ENCODE results near the gene PPP1R9B. TPM values are rescaled to one million over a fixed set of nuclear protein-coding genes. Genes with fewer than 3 reads are reported as not detected.

The PPP1R9B gene
- total and polyA plus RNA-seq, 4 experiments from 2014 or later = 0.48 to 99.7 (median 49.9) TPM

GRCh38 chr17:50190603-50191358 lies 40.3 kb upstream of the PPP1R9B start:
- intact Hi-C loops (cut with micrococcal nuclease) = no loop called here
- no peak overlapping the region for H3K4me3 Mint-ChIP-seq
- no peaks in the 10 kb centered on the region for H3K36me3 Mint-ChIP-seq
- DNase-seq = no peak
- Histone ChIP-seq H3K27me3 (ENCODE audit: insufficient read depth, low read length) (no peaks in the 10 kb centered on the region), H3K27ac (ENCODE audit: low read depth, low read length) (no peak overlapping the region), H3K4me1 (ENCODE audit: insufficient read depth, low read length) (no peaks in the 10 kb centered on the region), H3K4me3 (ENCODE audit: low read length in 2 of 2) (no peak overlapping the region), H3K9me3 (ENCODE audit: control insufficient read depth in 1 of 2, low read length in 2 of 2) (no peaks in the 10 kb centered on the region), H3K36me3 (ENCODE audit: insufficient read depth, low read length) (no peaks in the 10 kb centered on the region)
- ChIA-PET CTCF (ENCODE audit: partially characterized antibody) (interaction anchor here (1.5 to 1.9 kb wide), 2 partner anchors 9 to 11 kb away, joined by 3 to 5 read pairs; partner anchors contain the start of gene COL1A1), POLR2A (ENCODE audit: partially characterized antibody) (interaction anchor here (0.6 kb wide), 1 partner anchor 522 kb away, joined by 4 read pairs; no protein-coding TSS in a partner anchor)
- no peak overlapping the region for H3K27ac Mint-ChIP-seq
- no peaks in the 10 kb centered on the region for H3K4me1 Mint-ChIP-seq
- peaks cover 0 to 2% (median 0%) of the 10 kb centered on the region in 8 donors for H3K9me3 Mint-ChIP-seq
- H3K27me3 Mint-ChIP-seq = no peaks in the 10 kb centered on the region

DNA sequence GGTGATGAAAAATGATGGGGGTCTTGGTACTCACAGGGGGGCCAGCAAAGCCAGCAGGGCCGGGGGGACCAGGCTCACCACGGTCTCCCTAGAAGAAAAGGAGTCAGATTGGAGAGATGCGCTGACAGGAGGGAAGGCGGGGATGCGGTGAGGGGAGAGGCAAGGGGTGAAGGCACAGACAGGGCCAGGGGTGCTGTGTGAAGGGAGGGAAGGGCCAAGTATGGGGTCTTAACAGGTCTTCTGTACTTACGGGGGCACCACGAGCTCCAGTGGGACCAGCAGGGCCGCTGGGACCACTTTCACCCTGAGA lies 39.8 kb upstream of the PPP1R9B start:
- DNase-seq = no peak
- Histone ChIP-seq H3K27ac (ENCODE audit: low read depth, low read length) (no peak overlapping the region), H3K27me3 (ENCODE audit: insufficient read depth, low read length) (no peaks in the 10 kb centered on the region), H3K4me3 (ENCODE audit: low read length in 2 of 2) (no peak overlapping the region), H3K9me3 (ENCODE audit: control insufficient read depth in 1 of 2, low read length in 2 of 2) (no peaks in the 10 kb centered on the region), H3K36me3 (ENCODE audit: insufficient read depth, low read length) (no peaks in the 10 kb centered on the region), H3K4me1 (ENCODE audit: insufficient read depth, low read length) (no peaks in the 10 kb centered on the region)
- CTCF ChIA-PET (ENCODE audit: partially characterized antibody) = interaction anchor here (1.5 kb wide), 1 partner anchor 10 kb away, joined by 3 read pairs; no protein-coding TSS in a partner anchor
- intact Hi-C loops (cut with micrococcal nuclease) = no loop called here
- Mint-ChIP-seq H3K9me3 (peaks cover 0 to 2% (median 0%) of the 10 kb centered on the region in 8 donors), H3K27me3 (no peaks in the 10 kb centered on the region), H3K4me1 (no peaks in the 10 kb centered on the region), H3K27ac (peak overlapping the region in 1 of 7 donors; percentile 17), H3K36me3 (no peaks in the 10 kb centered on the region), H3K4me3 (no peak overlapping the region)
- POLR2A ChIA-PET (ENCODE audit: partially characterized antibody) = interaction anchor here (0.6 kb wide), 1 partner anchor 521 kb away, joined by 4 read pairs; no protein-coding TSS in a partner anchor

DNA sequence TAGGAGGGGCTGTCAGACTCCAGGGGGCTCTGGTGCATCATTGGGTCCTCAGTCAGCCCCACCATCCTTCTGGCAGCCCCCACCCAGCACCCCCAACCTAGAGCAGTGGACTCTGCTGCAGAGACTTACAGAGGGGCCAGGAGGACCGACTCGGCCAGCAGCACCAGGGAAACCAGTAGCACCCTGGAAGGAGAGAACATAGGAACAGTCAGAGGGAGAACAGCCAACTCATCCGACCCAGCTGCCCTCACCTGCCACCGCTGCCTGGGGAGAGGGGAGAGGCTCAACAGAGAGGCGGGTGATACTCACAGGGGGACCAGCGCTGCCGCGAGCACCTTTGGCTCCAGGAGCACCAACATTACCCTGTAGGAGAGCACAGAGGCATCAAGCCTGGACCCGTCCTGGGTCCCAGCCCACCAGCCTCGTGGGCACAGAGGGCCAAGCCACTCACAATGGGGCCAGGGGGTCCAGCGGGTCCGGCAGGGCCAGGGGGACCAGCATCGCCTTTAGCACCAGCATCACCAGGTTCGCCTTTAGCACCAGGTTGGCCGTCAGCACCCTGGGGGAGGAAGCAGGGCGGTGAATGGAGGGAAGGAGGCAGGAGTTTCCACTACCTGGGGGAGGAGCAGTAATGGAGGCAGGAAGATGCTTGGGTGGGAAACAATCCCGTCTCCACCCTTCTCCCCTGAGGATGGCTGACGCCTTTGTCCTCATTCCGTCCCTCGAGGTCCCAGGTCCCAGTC lies 39.2 kb upstream of the PPP1R9B start:
- no peaks in the 10 kb centered on the region for H3K4me1 Mint-ChIP-seq
- DNase-seq = no peak
- Histone ChIP-seq H3K36me3 (ENCODE audit: insufficient read depth, low read length) (no peaks in the 10 kb centered on the region), H3K4me3 (ENCODE audit: low read length in 2 of 2) (no peak overlapping the region), H3K27me3 (ENCODE audit: insufficient read depth, low read length) (no peaks in the 10 kb centered on the region), H3K9me3 (ENCODE audit: control insufficient read depth in 1 of 2, low read length in 2 of 2) (no peaks in the 10 kb centered on the region), H3K4me1 (ENCODE audit: insufficient read depth, low read length) (no peaks in the 10 kb centered on the region), H3K27ac (ENCODE audit: low read depth, low read length) (no peak overlapping the region)
- no peaks in the 10 kb centered on the region for H3K36me3 Mint-ChIP-seq
- no peak overlapping the region for H3K4me3 Mint-ChIP-seq
- ChIA-PET CTCF (ENCODE audit: partially characterized antibody) (no interaction called here), POLR2A (ENCODE audit: partially characterized antibody) (no interaction called here)
- H3K27ac Mint-ChIP-seq = peak overlapping the region in 1 of 7 donors; percentile 17
- intact Hi-C loops (cut with micrococcal nuclease) = no loop called here
- H3K9me3 Mint-ChIP-seq = peaks cover 0 to 2% (median 0%) of the 10 kb centered on the region in 8 donors
- H3K27me3 Mint-ChIP-seq = no peaks in the 10 kb centered on the region

DNA sequence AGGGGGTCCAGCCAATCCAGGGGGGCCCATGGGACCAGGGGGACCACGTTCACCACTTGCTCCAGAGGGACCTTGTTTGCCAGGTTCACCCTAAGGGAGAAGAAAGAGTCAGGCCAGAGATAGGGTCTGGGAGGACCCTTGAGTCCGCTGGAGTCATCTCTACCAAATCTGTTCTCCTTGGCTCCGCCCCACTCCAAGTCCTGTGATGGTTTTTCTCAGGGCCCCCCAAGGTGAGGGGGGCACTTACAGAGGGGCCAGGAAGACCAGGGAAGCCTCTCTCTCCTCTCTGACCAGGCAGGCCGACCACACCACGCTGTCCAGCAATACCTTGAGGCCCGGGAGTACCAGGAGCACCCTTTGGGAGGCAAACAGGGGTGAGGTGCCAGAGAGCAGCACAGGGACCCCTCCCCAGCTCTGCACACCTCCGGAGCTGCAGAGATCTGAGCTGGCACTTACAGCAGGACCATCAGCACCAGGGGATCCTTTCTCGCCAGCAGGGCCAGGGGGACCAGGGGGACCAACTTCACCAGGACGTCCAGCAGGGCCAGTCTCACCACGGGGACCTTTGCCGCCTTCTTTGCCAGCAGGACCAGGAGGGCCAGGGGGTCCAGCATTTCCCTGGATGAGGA lies 38.6 kb upstream of the PPP1R9B start:
- H3K4me3 Mint-ChIP-seq = no peak overlapping the region
- ChIA-PET POLR2A (ENCODE audit: partially characterized antibody) (no interaction called here), CTCF (ENCODE audit: partially characterized antibody) (no interaction called here)
- no peaks in the 10 kb centered on the region for H3K9me3 ChIP-seq (ENCODE audit: control insufficient read depth in 1 of 2, low read length in 2 of 2)
- peaks cover 2% of the 10 kb centered on the region for H3K4me1 ChIP-seq (ENCODE audit: insufficient read depth, low read length)
- intact Hi-C loops (cut with micrococcal nuclease) = no loop called here
- H3K27me3 Mint-ChIP-seq = no peaks in the 10 kb centered on the region
- H3K27me3 ChIP-seq (ENCODE audit: insufficient read depth, low read length) = no peaks in the 10 kb centered on the region
- H3K36me3 ChIP-seq (ENCODE audit: insufficient read depth, low read length) = no peaks in the 10 kb centered on the region
- H3K4me3 ChIP-seq (ENCODE audit: low read length in 2 of 2) = no peak overlapping the region
- DNase-seq = no peak
- peaks cover 1 to 3% (median 2%) of the 10 kb centered on the region in 4 donors for H3K4me1 Mint-ChIP-seq
- peak overlapping the region in 1 of 7 donors; percentile 30 for H3K27ac Mint-ChIP-seq
- H3K36me3 Mint-ChIP-seq = no peaks in the 10 kb centered on the region
- peaks cover 0 to 2% (median 0%) of the 10 kb centered on the region in 8 donors for H3K9me3 Mint-ChIP-seq
- no peak overlapping the region for H3K27ac ChIP-seq (ENCODE audit: low read depth, low read length)

GRCh38 chr17:50188531-50188920 lies 38.0 kb upstream of the PPP1R9B start:
- Histone ChIP-seq H3K27me3 (ENCODE audit: insufficient read depth, low read length) (no peaks in the 10 kb centered on the region), H3K4me3 (ENCODE audit: low read length in 2 of 2) (no peak overlapping the region), H3K27ac (ENCODE audit: low read depth, low read length) (no peak overlapping the region), H3K4me1 (ENCODE audit: insufficient read depth, low read length) (peaks cover 7% of the 10 kb centered on the region), H3K9me3 (ENCODE audit: control insufficient read depth in 1 of 2, low read length in 2 of 2) (no peaks in the 10 kb centered on the region), H3K36me3 (ENCODE audit: insufficient read depth, low read length) (no peaks in the 10 kb centered on the region)
- H3K27ac Mint-ChIP-seq = peak overlapping the region in 1 of 7 donors; percentile 30
- H3K4me1 Mint-ChIP-seq = peaks cover 5 to 8% (median 7%) of the 10 kb centered on the region in 4 donors
- no peaks in the 10 kb centered on the region for H3K27me3 Mint-ChIP-seq
- no peak for DNase-seq
- POLR2A ChIA-PET (ENCODE audit: partially characterized antibody) = no interaction called here
- no peak overlapping the region for H3K4me3 Mint-ChIP-seq
- intact Hi-C loops (cut with micrococcal nuclease) = no loop called here
- CTCF ChIA-PET (ENCODE audit: partially characterized antibody) = interaction anchor here (1.0 kb wide), 1 partner anchor 19 kb away, joined by 3 read pairs; no protein-coding TSS in a partner anchor
- H3K36me3 Mint-ChIP-seq = no peaks in the 10 kb centered on the region
- peaks cover 0 to 2% (median 0%) of the 10 kb centered on the region in 8 donors for H3K9me3 Mint-ChIP-seq

- Mint-ChIP-seq H3K4me1 (peaks cover 6 to 10% (median 9%) of the 10 kb centered on the region in 4 donors), H3K27ac (no peak overlapping the region), H3K4me3 (no peak overlapping the region), H3K27me3 (no peaks in the 10 kb centered on the region), H3K36me3 (no peaks in the 10 kb centered on the region), H3K9me3 (peaks cover 0 to 2% (median 0%) of the 10 kb centered on the region in 8 donors)
- no peak overlapping the region for H3K27ac ChIP-seq (ENCODE audit: low read depth, low read length)
- H3K27me3 ChIP-seq (ENCODE audit: insufficient read depth, low read length) = no peaks in the 10 kb centered on the region
- H3K36me3 ChIP-seq (ENCODE audit: insufficient read depth, low read length) = no peaks in the 10 kb centered on the region
- DNase-seq = no peak
- intact Hi-C loops (cut with micrococcal nuclease) = no loop called here
- ChIA-PET CTCF (ENCODE audit: partially characterized antibody) (interaction anchor here (1.0 kb wide), 1 partner anchor 18 kb away, joined by 3 read pairs; no protein-coding TSS in a partner anchor), POLR2A (ENCODE audit: partially characterized antibody) (no interaction called here)
- no peak overlapping the region for H3K4me3 ChIP-seq (ENCODE audit: low read length in 2 of 2)
- H3K4me1 ChIP-seq (ENCODE audit: insufficient read depth, low read length) = peaks cover 11% of the 10 kb centered on the region
- no peaks in the 10 kb centered on the region for H3K9me3 ChIP-seq (ENCODE audit: control insufficient read depth in 1 of 2, low read length in 2 of 2)
Observed at GRCh38 chr17:50187751-50188530, 37.5 kb upstream of the PPP1R9B start.

Measured in CD4-positive, alpha-beta memory T cell (primary cell).